GM12891 (cell line): Measurements from ENCODE around the gene WDR31.

Source experiments
- DNase-seq: peaks from one replicate; pipeline ENCODE4 v3.0.0; 2011; ENCODE audit warnings: low spot score; ENCODE audit not compliant: insufficient read length
- FAIRE-seq: peaks from 2 replicates; lab custom pipeline; 2011; peaks lifted over from hg19 to GRCh38; lab: Jason Lieb, UNC
- PAX5 ChIP-seq: IDR thresholded peaks from 2 replicates; pipeline ENCODE4 v1.6.1; 2011; ENCODE audit warnings: low read length, moderate library complexity, mild to moderate bottlenecking; ENCODE audit not compliant: insufficient read depth, severe bottlenecking
- POLR2A ChIP-seq: IDR thresholded peaks from 2 replicates; pipeline ENCODE4 v1.6.1; 2011; ENCODE audit warnings: low read depth, low read length, control low read depth
- POLR2AphosphoS5 ChIP-seq: IDR thresholded peaks from 2 replicates; pipeline ENCODE4 v1.6.1; 2011; ENCODE audit warnings: low read depth, low read length, control low read depth
- POU2F2 ChIP-seq: IDR thresholded peaks from 2 replicates; pipeline ENCODE4 v1.6.1; 2011; ENCODE audit warnings: low read depth, mild to moderate bottlenecking, control low read depth, low read length, moderate library complexity
- SPI1 ChIP-seq: IDR thresholded peaks from 2 replicates; pipeline ENCODE4 v1.6.1; 2011; ENCODE audit warnings: low read depth, low read length, control low read depth
- TAF1 ChIP-seq: IDR thresholded peaks from 2 replicates; pipeline ENCODE4 v1.6.1; 2011; ENCODE audit warnings: low read depth, low read length, control low read depth

WDR31 gene

GRCh38 chr9:113328045-113328782 lies 11.9 kb downstream of the WDR31 start:
- FAIRE-seq = no peak
- no peak for DNase-seq

GRCh38 chr9:113326230-113326629 lies 13.8 kb downstream of the WDR31 start:
- FAIRE-seq (no peak), DNase-seq (no peak)
- no peak for TF ChIP-seq SPI1
- TF ChIP-seq POU2F2 = no peak
- TF ChIP-seq PAX5 = no peak
- TF ChIP-seq POLR2AphosphoS5 = no peak
- TF ChIP-seq TAF1 = no peak
- no peak for TF ChIP-seq POLR2A

More at GRCh38 chr9:113328045-113328782, 11.9 kb downstream of the WDR31 start:
- TF ChIP-seq SPI1 = no peak
- TF ChIP-seq POLR2A = no peak
- no peak for TF ChIP-seq POLR2AphosphoS5
- no peak for TF ChIP-seq POU2F2
- TF ChIP-seq PAX5 = no peak

GRCh38 chr9:113322671-113323070 lies 17.4 kb downstream of the WDR31 start:
- TF ChIP-seq POU2F2 (no peak), POLR2A (no peak), POLR2AphosphoS5 (no peak), TAF1 (no peak), SPI1 (no peak)
- FAIRE-seq = no peak

GRCh38 chr9:113320051-113320450 lies 20.0 kb downstream of the WDR31 start:
- TF ChIP-seq POLR2AphosphoS5 = no peak
- no peak for TF ChIP-seq PAX5
- TF ChIP-seq POU2F2 = no peak
- TF ChIP-seq SPI1 = no peak
- no peak for TF ChIP-seq TAF1
- no peak for TF ChIP-seq POLR2A
- DNase-seq (no peak), FAIRE-seq (no peak)

More at GRCh38 chr9:113322671-113323070, 17.4 kb downstream of the WDR31 start:
- DNase-seq = no peak

- FAIRE-seq (no peak), DNase-seq (no peak)
- TF ChIP-seq TAF1 (no peak), PAX5 (no peak), POLR2A (no peak), POU2F2 (no peak), POLR2AphosphoS5 (no peak), SPI1 (no peak)
These were observed 21.0 kb downstream of the WDR31 start for GRCh38 chr9:113319054-113319453.

- no peak for TF ChIP-seq POLR2A
- TF ChIP-seq POLR2AphosphoS5 = no peak
- TF ChIP-seq POU2F2 = no peak
- no peak for TF ChIP-seq PAX5
- no peak for TF ChIP-seq SPI1
- TF ChIP-seq TAF1 = no peak
- FAIRE-seq (no peak), DNase-seq (no peak)
These were observed 22.3 kb downstream of the WDR31 start for GRCh38 chr9:113317777-113318176.

GRCh38 chr9:113316030-113316429 lies 24.0 kb downstream of the WDR31 start:
- no peak for FAIRE-seq

GRCh38 chr9:113315231-113315630 lies 24.8 kb downstream of the WDR31 start:
- DNase-seq = no peak
- TF ChIP-seq POLR2A (no peak), POLR2AphosphoS5 (no peak), POU2F2 (no peak), TAF1 (no peak)
- no peak for FAIRE-seq

More at GRCh38 chr9:113316030-113316429, 24.0 kb downstream of the WDR31 start:
- no peak for DNase-seq
- TF ChIP-seq PAX5 (no peak), POLR2AphosphoS5 (no peak), TAF1 (no peak), SPI1 (no peak)

- TF ChIP-seq TAF1 (no peak), POLR2AphosphoS5 (no peak), PAX5 (no peak), POU2F2 (no peak), POLR2A (no peak), SPI1 (no peak)
- no peak for FAIRE-seq
- DNase-seq = no peak
These were observed 26.8 kb downstream of the WDR31 start for GRCh38 chr9:113313261-113313660.
